HG03103 (cell line): ENCODE results near the gene ALDH1B1.

ENCODE experiments used
- ATAC-seq: cut with Tn5 transposase; IDR thresholded peaks from one replicate; pipeline ENCODE4 v1.9.1; 2021; ENCODE audit warnings: low read depth; ENCODE audit not compliant: unreplicated experiment

The ALDH1B1 gene

GRCh38 chr9:38437193-38437823, 44.8 kb downstream of the ALDH1B1 start:
- no peak for ATAC-seq

- no peak for ATAC-seq
Measured at GRCh38 chr9:38439291-38439915, 46.9 kb downstream of the ALDH1B1 start.

- ATAC-seq: no peak
Measured at GRCh38 chr9:38439916-38440301, 47.4 kb downstream of the ALDH1B1 start.

DNA sequence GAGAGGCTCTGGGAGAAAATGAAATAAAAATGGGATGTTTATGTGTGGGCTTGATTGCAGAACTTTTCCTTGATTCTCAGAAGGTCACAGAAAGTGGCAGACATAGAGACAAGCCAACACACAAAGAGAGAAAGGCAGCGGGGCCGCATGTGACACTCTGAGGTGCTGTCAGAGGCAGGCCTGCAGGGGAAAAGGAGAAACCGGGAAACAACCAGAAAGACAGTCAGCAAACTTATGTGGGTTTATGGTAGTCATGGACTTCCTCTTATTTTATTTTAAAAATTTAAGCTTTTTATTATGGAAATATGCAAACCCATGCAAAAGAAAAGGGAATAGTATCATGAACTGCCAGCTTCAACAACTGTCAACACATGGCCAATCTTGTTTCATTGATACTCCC, 48.0 kb downstream of the ALDH1B1 start:
- no peak for ATAC-seq

GRCh38 chr9:38441347-38442085, 49.0 kb downstream of the ALDH1B1 start:
- no peak for ATAC-seq

GRCh38 chr9:38442473-38443096, 50.1 kb downstream of the ALDH1B1 start:
- ATAC-seq: no peak

DNA sequence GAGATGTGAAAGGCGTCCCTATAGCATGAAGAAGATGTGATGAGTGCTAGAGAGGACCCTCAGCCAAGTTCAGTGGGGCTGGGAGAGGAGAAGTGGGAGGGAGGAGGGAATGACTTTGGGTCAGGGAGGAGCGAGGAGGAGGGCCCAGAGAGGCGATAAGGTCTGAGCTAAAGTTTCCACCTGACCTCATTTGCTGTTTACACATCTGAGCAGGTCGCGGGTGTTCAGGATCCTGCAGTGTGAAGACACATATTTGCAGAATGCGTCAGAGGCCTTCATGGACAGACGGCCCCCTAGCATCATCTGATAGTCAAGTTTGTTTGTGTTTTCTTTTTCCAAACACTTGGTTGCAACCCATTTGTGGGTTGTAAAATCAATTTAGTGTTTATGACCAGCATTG, 50.7 kb downstream of the ALDH1B1 start:
- ATAC-seq: no peak

DNA sequence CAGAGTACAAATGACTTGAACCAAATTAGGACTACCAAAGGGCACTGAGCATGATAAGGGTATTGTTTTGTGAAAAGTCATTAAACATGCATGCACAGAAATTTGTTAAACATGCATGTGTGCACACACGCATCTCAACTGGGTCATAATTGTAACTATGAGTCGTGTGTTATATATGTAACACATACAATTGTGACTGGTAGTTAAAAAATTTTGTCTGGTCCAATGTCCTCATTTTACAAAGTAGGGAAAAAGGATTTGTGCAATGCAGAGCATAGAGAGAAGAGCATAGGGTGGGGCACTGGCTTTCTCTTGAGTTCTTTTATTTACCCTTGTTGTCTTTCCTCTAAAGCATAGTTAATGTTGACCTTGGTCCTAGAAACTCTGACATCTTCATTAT, 51.1 kb downstream of the ALDH1B1 start:
- ATAC-seq: no peak

- peak; percentile 67 for ATAC-seq
Measured at GRCh38 chr9:38445154-38446043, 52.9 kb downstream of the ALDH1B1 start.

GRCh38 chr9:38447703-38448102, 55.2 kb downstream of the ALDH1B1 start:
- no peak for ATAC-seq
